Mononuclear cell (primary cell): ENCODE measurements around the gene ECT2. TPM values are rescaled to one million over a fixed set of nuclear protein-coding genes. Genes with fewer than 3 reads are reported as not detected.
"Not testable (repeated sequence)": the region's sequence is repeated elsewhere in the genome, so short reads cannot be mapped to it uniquely, and the experiment has no call there.

Source experiments
- H3K27me3 ChIP-seq: 2 replicates; pipeline ENCODE4 v1.6.0; 2011; ENCODE audit warnings: low read length, control low read depth; ENCODE audit not compliant: insufficient read depth
- H3K4me1 ChIP-seq: 2 replicates; pipeline ENCODE4 v1.5.1; 2011; ENCODE audit warnings: mild to moderate bottlenecking, low read length, control low read depth; ENCODE audit not compliant: insufficient read depth
- H3K4me3 ChIP-seq: 2 replicates; pipeline ENCODE4 v1.5.1; 2011; ENCODE audit warnings: mild to moderate bottlenecking, low read length, moderate library complexity
- H3K9me3 ChIP-seq: 2 replicates; pipeline ENCODE4 v1.5.1; 2011; ENCODE audit warnings: low read depth, mild to moderate bottlenecking, control low read depth, low read length
- total RNA-seq: library from RNA; depleted of rRNA; stranded (reverse); fragments of >200 nt; gene quantifications from one replicate; pipeline ENCODE4 v1.2.3, GENCODE V29; 2012

ECT2 gene
- total RNA-seq, 1 donor = 4.1 TPM

GRCh38 chr3:172853005-172853404 lies 102.5 kb downstream of the ECT2 start:
- Histone ChIP-seq H3K4me3 (no peak overlapping the region), H3K9me3 (no peaks in the 10 kb centered on the region), H3K27me3 (no peaks in the 10 kb centered on the region), H3K4me1 (peaks cover 16% of the 10 kb centered on the region)

- H3K9me3 ChIP-seq = no peaks in the 10 kb centered on the region
- H3K4me3 ChIP-seq = no peak overlapping the region
- H3K4me1 ChIP-seq = peaks cover 16% of the 10 kb centered on the region
- no peaks in the 10 kb centered on the region for H3K27me3 ChIP-seq
Observed at GRCh38 chr3:172853921-172854666, 103.6 kb downstream of the ECT2 start.

- H3K4me3 ChIP-seq = no peak overlapping the region
- H3K27me3 ChIP-seq = no peaks in the 10 kb centered on the region
- H3K9me3 ChIP-seq = no peaks in the 10 kb centered on the region
- H3K4me1 ChIP-seq = peaks cover 16% of the 10 kb centered on the region
Observed at GRCh38 chr3:172855037-172855436, 104.5 kb downstream of the ECT2 start.

GRCh38 chr3:172856795-172857742 lies 106.5 kb downstream of the ECT2 start:
- H3K4me1 ChIP-seq = peaks cover 16% of the 10 kb centered on the region
- no peak overlapping the region for H3K4me3 ChIP-seq
- H3K27me3 ChIP-seq = no peaks in the 10 kb centered on the region

GRCh38 chr3:172859041-172859440 lies 108.5 kb downstream of the ECT2 start:
- Histone ChIP-seq H3K9me3 (no peaks in the 10 kb centered on the region), H3K4me3 (no peak overlapping the region), H3K27me3 (no peaks in the 10 kb centered on the region), H3K4me1 (peaks cover 1% of the 10 kb centered on the region)

More at GRCh38 chr3:172856795-172857742, 106.5 kb downstream of the ECT2 start:
- no peaks in the 10 kb centered on the region for H3K9me3 ChIP-seq

- H3K9me3 ChIP-seq, H3K4me1 ChIP-seq, H3K4me3 ChIP-seq, H3K27me3 ChIP-seq: not testable (repeated sequence)
Observed at GRCh38 chr3:172866726-172867350, 116.3 kb downstream of the ECT2 start.

- Histone ChIP-seq H3K4me1 (no peaks in the 10 kb centered on the region), H3K4me3 (no peak overlapping the region), H3K27me3 (no peaks in the 10 kb centered on the region), H3K9me3 (no peaks in the 10 kb centered on the region)
Observed at GRCh38 chr3:172868582-172869200, 118.2 kb downstream of the ECT2 start.

GRCh38 chr3:172869368-172869771 lies 118.8 kb downstream of the ECT2 start:
- H3K27me3 ChIP-seq = no peaks in the 10 kb centered on the region
- no peaks in the 10 kb centered on the region for H3K4me1 ChIP-seq
- no peak overlapping the region for H3K4me3 ChIP-seq
- H3K9me3 ChIP-seq = no peaks in the 10 kb centered on the region

- Histone ChIP-seq H3K27me3 (no peaks in the 10 kb centered on the region), H3K4me1 (no peaks in the 10 kb centered on the region), H3K9me3 (no peaks in the 10 kb centered on the region), H3K4me3 (no peak overlapping the region)
Observed at GRCh38 chr3:172869784-172870518, 119.4 kb downstream of the ECT2 start.

Other genes starting within 250 kb of the ECT2 start
- gene TNFSF10, start 227.3 kb upstream of the ECT2 start, total RNA-seq = 20.6 TPM
- 2.3 TPM for gene NCEH1, start 39.7 kb upstream of the ECT2 start, total RNA-seq